Measurements from ENCODE around the gene PTPRU. TPM values are rescaled to one million over a fixed set of nuclear protein-coding genes. Genes with fewer than 3 reads are reported as not detected.

The PTPRU gene
- total RNA-seq, 1 experiment from 2014 or later = 3.0 TPM

GRCh38 chr1:29364101-29364678 lies 127.9 kb downstream of the PTPRU start:
- DNase-seq (ENCODE audit: low spot score) = no peak

DNA sequence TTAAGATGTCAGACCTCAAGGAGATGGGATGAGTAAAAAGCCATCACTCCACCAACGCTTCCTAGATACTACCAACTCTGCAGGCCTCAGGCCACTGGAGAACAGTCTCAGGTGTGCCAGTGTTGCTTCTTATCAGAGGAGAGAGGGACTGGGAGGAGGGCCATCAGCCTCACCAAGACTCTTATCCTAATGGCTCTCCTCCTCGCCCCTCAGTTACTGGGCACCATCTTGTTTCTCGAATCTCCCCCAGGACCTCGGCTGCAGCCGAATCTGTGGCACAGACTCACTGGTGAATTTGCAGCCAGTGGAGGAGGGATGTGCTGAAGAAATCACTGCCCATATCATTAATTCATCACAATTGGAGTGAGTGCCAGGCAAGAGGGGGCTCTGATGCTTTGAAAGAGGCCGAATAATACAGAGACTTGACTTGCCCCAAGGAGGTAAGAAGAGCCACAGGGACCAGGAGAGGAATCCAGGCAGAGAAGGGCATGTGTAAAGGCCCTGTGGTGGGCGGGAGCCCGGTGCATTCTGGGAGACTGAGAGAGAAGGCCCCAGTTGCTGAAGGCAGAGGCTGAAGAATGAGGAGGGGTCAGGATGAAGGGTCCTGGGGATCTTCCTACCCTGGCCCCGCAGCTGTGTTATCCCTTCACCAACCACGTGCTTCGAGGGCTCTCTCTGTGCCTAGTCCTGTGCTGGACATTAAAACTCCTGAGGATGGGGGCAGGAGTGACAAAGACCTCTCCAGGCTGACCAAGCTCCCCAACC lies 129.8 kb downstream of the PTPRU start:
- no peak for DNase-seq (ENCODE audit: low spot score)

DNA sequence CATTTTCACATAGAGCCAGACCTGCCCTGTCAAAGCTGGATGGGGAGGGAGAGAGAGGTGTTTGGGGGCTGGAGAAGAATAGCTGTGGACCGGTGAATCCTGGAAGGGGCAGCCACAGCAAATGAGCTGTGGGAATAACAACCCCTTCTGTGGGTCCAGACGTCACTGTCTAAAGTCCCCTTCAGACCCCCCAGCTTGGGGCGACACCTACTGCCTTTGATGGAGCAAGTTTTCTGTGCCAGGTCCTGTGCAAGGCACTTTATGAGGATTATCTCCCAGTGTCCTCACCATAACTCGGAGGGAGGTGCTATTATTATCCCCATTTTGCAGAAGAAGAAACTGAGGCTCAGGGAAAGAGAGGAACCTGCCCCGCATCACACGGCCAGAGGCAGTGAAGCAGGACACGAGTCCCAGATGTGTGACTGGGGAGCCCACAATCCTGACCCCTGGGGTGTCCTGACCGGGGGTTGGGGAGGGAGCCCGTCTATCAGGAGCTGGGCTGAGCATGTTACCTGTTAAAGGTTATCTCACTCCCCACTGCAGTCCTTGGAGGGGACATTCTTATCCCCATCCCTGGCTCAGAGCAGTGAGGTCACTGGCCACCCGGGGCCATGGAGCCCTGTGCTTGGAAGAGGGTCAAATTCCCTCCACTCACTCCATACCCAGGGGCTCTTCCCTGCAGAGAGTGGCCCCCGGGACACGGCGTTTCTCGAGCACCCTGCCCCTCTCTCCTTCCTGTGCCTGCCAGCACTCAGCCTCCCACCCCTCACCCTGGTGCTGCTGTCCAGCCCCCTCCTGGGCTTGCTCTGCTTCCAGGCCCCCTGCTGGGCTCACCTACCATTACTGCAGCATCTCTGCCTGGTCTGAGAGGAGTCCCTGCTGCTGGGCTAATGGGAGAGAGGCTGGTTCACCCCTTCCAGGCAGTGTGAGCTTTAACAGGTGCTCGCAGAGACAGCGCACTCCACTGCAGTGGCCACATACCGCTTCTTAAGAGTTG lies 132.9 kb downstream of the PTPRU start:
- DNase-seq (ENCODE audit: low spot score) = no peak

- DNase-seq (ENCODE audit: low spot score) = no peak
Observed at GRCh38 chr1:29370067-29370466, 133.7 kb downstream of the PTPRU start.

- no peak for DNase-seq (ENCODE audit: low spot score)
Observed at GRCh38 chr1:29371332-29371731, 135.0 kb downstream of the PTPRU start.

GRCh38 chr1:29372108-29372507 lies 135.8 kb downstream of the PTPRU start:
- no peak for DNase-seq (ENCODE audit: low spot score)

Other genes starting within 250 kb of the PTPRU start
- gene TMEM200B, start 112.6 kb upstream of the PTPRU start, total RNA-seq (2014; rRNA removed; shearing (Covaris generic)) = 0.03 and 0.43 TPM in 2 replicates
- 28.6 and 31.3 TPM in 2 replicates for gene SRSF4, start 54.6 kb upstream of the PTPRU start, total RNA-seq (2014; rRNA removed; shearing (Covaris generic))
- 13.9 and 16.8 TPM in 2 replicates for gene MECR, start 5.6 kb upstream of the PTPRU start, total RNA-seq (2014; rRNA removed; shearing (Covaris generic))